Stomach (tissue), 4 donors: Measurements from ENCODE around the gene CHRNG.

Experiments used
- EP300 ChIP-seq: sonication (generic); formaldehyde crosslinking; IDR thresholded peaks from one replicate; pipeline ENCODE4 v1.6.1; 2017; ENCODE audit warnings: antibody characterized with exemption
- POLR2A ChIP-seq, 4 donors: fragments of 450-650 bp; IDR thresholded peaks; one replicate each; pipeline ENCODE4 v1.6.1; 2016; ENCODE audit warnings: antibody characterized with exemption in 4 of 4, control low read depth in 2 of 4, mild to moderate bottlenecking in 1 of 4, moderate library complexity in 1 of 4
- POLR2AphosphoS5 ChIP-seq, 3 donors: sonication (generic); formaldehyde crosslinking; IDR thresholded peaks; one replicate each; pipeline ENCODE4 v1.6.1; 2016; ENCODE audit warnings: antibody characterized with exemption in 3 of 3
- TF ChIP-seq, protein P1 (sequence below), 7 experiments: fragments of 450-650 bp in 4 of 7; fragments of 200-600 bp in 3 of 7; sonication (generic) in 3 of 7; IDR thresholded peaks; one replicate each; pipeline ENCODE4 v1.5.1; 2016 to 2019; ENCODE audit warnings: antibody characterized with exemption in 7 of 7, control low read depth in 2 of 7, mild to moderate bottlenecking in 1 of 7

- TF ChIP-seq POLR2AphosphoS5 (IDR thresholded peaks at IDR 0.05) (no peak), EP300 (no peak), POLR2A (IDR thresholded peaks at IDR 0.05) (no peak)
- TF ChIP-seq, protein P1, sequence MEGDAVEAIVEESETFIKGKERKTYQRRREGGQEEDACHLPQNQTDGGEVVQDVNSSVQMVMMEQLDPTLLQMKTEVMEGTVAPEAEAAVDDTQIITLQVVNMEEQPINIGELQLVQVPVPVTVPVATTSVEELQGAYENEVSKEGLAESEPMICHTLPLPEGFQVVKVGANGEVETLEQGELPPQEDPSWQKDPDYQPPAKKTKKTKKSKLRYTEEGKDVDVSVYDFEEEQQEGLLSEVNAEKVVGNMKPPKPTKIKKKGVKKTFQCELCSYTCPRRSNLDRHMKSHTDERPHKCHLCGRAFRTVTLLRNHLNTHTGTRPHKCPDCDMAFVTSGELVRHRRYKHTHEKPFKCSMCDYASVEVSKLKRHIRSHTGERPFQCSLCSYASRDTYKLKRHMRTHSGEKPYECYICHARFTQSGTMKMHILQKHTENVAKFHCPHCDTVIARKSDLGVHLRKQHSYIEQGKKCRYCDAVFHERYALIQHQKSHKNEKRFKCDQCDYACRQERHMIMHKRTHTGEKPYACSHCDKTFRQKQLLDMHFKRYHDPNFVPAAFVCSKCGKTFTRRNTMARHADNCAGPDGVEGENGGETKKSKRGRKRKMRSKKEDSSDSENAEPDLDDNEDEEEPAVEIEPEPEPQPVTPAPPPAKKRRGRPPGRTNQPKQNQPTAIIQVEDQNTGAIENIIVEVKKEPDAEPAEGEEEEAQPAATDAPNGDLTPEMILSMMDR (IDR thresholded peaks at IDR 0.05) = no peak
These were observed 47.1 kb upstream of the CHRNG start for GRCh38 chr2:232492236-232492848.
